Measurements from ENCODE around the gene RHOH.

RHOH gene

DNA sequence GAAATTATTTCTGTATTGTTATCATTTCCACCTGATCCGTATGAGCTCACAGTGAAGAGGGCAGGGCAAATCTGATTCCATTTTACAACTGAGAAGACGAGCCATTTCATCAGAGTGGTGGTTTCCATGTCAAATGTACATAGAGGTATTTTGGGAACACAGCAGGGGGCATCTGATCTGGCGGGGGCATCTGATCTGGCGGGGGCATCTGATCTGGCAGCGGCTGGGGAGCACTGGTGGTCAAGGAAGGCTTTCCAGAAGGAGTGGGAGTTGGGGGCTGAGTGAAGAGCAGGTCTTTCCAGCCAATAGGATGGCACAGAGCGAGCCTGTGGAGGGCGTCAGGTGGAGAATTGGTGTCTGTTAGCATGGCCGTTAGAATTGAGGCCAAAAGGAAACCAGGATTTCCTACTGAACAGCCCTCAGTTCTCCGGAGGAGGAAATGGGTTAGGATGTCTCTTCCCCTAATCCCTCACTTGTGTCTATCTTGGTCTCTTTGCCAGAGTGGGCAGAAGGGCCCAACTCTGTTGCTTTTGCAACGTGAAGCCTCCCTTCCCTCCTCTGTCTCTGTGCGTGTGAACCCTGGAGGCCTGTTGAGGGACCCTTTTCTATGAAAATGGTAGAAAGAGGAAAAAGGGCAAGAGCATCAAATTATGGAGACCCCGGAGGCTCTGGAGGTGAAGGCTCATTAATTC is 41.3 kb downstream of the RHOH start:
- no peak for DNase-seq (ENCODE audit: low read depth)

DNA sequence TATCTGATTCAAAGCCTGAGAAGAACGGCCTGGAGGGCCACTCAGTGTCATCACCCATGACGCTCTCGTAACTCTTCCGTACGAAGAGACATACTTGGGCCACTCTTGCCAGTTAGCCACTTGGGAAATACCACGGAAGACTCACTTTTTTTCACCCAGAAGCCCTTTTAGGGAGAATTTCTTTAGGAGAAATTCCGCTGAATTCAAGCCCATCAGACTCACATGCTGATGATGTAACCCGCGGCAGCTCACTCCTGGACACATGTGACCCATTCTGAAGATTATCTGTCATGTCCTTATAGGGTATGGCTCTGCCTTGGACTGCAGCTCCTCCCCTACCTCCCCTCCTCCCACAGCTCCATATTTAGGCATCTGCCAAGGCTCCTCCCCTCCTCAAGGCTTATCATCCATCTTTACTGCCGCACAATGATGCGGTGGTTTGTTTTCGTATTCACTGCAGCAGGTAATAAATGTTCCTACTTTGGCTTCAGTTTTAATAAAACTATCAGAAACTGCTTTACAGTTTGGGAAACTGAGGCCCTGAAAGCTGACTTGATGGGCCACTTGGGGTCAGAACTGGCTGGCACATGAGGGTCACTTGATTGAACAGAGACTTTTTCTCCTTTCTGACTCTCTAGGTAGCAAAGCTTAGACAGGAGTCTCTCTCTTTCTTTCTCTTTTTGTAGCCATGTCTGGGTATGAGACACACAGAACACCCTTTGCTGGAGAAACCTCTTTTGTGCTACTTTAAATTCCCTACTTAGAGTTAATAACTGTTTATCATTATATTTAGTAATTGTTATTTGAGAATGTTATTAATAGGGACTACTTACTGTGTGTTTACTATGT is 42.1 kb downstream of the RHOH start:
- peak; percentile 52 for DNase-seq (ENCODE audit: low read depth)

- DNase-seq (ENCODE audit: low read depth): no peak
These were observed 43.3 kb downstream of the RHOH start for GRCh38 chr4:40240040-40240653.

GRCh38 chr4:40241026-40241425 is 44.2 kb downstream of the RHOH start:
- no peak for DNase-seq (ENCODE audit: low read depth)

GRCh38 chr4:40241941-40242340 is 45.1 kb downstream of the RHOH start:
- no peak for DNase-seq (ENCODE audit: low read depth)

DNA sequence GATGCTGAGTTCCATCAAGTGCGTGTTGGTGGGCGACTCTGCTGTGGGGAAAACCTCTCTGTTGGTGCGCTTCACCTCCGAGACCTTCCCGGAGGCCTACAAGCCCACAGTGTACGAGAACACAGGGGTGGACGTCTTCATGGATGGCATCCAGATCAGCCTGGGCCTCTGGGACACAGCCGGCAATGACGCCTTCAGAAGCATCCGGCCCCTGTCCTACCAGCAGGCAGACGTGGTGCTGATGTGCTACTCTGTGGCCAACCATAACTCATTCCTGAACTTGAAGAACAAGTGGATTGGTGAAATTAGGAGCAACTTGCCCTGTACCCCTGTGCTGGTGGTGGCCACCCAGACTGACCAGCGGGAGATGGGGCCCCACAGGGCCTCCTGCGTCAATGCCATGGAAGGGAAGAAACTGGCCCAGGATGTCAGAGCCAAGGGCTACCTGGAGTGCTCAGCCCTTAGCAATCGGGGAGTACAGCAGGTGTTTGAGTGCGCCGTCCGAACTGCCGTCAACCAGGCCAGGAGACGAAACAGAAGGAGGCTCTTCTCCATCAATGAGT is 46.6 kb downstream of the RHOH start:
- DNase-seq (ENCODE audit: low read depth): no peak

DNA sequence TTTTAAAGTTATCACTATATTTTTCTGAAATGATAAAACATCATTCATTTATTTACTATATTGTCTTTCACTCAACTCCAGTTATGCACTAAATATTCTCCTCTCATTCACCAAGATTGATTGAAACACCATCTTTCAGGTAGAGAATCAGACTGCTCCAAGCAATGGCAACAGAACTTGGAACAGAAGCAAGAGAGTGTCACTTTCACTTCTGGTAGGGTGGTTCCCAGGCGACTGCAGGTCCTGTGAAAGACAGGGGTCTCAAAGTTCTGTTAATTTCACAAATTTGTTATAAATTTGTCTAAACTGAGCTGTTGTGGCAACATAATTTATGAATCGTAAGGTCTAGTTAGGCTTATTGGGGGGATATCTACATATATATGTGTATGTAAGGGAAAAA is 47.8 kb downstream of the RHOH start:
- no peak for DNase-seq (ENCODE audit: low read depth)

GRCh38 chr4:40245550-40245949 is 48.7 kb downstream of the RHOH start:
- no peak for DNase-seq (ENCODE audit: low read depth)

GRCh38 chr4:40246011-40246900 is 49.4 kb downstream of the RHOH start:
- DNase-seq (ENCODE audit: low read depth): no peak

DNA sequence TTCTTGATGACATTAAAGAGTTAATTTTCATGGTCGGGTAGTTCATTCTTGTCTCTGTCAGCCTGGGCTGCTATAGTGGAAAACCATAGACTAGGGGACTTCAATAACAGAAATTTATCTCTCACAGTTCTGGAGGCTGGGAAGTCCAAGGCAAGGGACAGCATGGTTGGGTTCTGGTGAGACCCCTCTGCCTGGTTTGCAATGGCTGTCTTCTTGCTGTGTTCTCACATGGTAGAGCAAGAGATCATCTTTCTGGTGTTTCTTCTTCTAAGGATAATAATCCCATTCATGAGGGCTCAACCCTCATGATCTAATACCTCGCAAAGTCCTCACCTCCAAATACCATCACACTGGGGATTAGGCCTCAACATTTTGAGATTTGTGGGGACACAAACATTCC is 50.1 kb downstream of the RHOH start:
- DNase-seq (ENCODE audit: low read depth): no peak

- no peak for DNase-seq (ENCODE audit: low read depth)
These were observed 50.5 kb downstream of the RHOH start for GRCh38 chr4:40247350-40247749.

GRCh38 chr4:40251366-40251765 is 54.5 kb downstream of the RHOH start:
- DNase-seq (ENCODE audit: low read depth): no peak

- no peak for DNase-seq (ENCODE audit: low read depth)
These were observed 57.1 kb downstream of the RHOH start for GRCh38 chr4:40253906-40254305.

DNA sequence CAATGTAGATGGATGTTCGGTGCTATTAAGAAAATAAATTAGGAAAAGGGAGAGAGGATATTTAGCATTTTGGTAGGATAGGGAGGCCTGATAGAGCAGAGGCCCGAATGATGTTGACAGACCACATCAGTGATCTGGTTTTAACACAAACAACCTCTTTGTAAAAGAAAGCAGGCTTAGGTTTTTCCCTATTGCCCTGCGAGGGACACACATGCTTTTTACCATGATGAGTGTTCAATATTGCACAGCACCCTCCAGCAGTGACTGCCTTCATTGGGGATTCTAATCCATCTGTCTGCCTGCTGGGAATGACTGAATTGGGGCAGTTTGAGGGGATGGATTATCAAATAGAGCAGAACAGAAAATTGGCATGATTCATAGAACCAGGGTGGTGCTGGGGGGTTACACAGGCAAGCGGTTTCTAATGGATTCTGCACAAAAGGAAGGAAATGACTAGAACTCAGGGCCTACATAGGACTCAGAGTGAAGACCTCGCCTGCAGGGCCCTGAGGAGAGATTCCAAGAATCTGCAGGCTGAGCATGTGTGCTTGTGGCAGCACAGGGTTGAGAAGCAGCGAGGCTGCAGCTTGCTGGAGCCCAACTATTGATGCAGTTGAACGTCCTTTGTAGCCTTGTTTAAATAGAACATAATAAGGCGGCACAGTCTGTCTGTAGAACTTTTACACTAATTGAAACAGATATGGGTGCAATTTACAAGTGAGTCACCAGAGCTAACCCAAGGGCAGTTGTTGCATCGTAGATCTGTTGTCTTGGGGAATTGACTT is 58.0 kb downstream of the RHOH start:
- DNase-seq (ENCODE audit: low read depth): no peak

GRCh38 chr4:40255393-40256281 is 58.8 kb downstream of the RHOH start:
- DNase-seq (ENCODE audit: low read depth): no peak

- no peak for DNase-seq (ENCODE audit: low read depth)
These were observed 59.5 kb downstream of the RHOH start for GRCh38 chr4:40256329-40256728.

- DNase-seq (ENCODE audit: low read depth): no peak
These were observed 60.0 kb downstream of the RHOH start for GRCh38 chr4:40256817-40257216.

DNA sequence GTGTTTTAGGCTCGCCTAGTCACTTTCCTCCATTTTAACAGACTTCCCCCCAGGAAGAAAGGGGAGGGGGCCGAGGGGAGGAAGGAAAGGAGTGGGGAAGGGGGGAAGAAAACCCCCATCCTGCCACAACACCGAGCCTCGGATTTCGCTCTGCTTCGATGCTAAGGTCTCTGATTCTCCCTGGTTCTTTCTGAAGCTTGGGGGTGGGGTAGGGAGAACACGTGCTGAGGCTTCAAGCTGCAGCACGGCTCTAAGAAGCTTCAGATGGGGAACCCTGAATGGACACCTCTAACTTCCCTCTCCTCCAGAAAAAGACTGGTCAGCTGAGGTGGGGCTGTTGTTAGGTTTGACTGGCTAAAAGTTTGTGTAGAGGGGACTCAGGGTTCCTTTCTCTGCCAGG is 61.8 kb downstream of the RHOH start:
- no peak for DNase-seq (ENCODE audit: low read depth)

DNA sequence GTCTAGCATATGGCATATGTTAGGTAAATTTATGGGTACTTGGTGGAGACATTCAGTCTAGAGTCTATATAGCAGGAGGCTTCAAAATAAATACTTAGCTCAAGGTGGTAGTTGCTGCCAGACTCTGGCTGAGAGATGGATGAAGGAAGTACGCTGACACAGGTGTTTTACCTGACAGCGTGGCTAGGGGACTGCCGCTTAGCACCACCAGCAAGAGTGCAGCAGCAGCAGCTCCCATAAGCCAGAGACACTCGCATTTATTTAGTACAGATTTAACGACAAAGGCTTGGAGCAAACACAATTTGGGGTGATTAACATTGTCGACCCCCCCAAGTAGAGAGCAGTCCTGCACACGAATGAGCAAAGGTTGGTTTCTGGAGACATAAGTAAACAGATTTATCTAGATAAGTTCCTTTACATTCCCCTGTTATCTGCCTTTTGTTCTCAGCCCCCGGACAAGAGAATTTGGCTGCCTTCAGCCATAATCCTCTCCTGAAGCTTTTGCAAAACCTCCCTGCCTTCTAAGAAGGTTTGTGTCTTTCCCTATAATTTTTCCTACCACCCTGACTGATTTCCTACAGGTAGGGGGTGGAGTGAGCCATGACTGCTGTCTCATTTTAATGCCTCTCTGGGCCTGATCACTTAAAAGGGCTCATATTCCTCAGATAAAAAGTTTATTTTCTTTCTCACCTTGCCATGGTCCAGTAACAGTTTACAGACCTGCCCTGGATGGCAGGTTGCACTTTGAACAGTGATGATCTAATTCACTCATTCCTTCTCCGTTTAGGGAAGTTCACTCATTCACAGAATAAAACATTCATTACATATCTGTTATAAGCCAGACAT is 64.6 kb downstream of the RHOH start:
- no peak for DNase-seq (ENCODE audit: low read depth)

All from stimulated activated CD8-positive, alpha-beta memory T cell treated with anti-CD3 and anti-CD28 coated beads, Interleukin-12 subunit alpha, Interleukin-12 subunit beta, amount 100 ng/mL, for 4 hours (primary cell).